A673 (cell line): ENCODE results near the gene ASTN2. TPM values are rescaled to one million over a fixed set of nuclear protein-coding genes. Genes with fewer than 3 reads are reported as not detected.

ENCODE experiments used
- BruUV-seq: library from RNA; stranded (reverse); fragments of 400-500 nt; replicated peaks from 2 replicates; lab custom pipeline; 2021; lab: Mats Ljungman, UMichigan
- CTCF ChIA-PET: fragments of 300-600 bp; sonication (Branson Sonifier 250); formaldehyde crosslinking; loops from one replicate; lab custom pipeline; 2022; ENCODE audit warnings: antibody characterized with exemption; lab: Charles Lee
- POLR2A ChIA-PET: fragments of 300-600 bp; sonication (Branson Sonifier 250); formaldehyde crosslinking; loops from one replicate; lab custom pipeline; 2022; ENCODE audit warnings: antibody characterized with exemption; ENCODE audit not compliant: low non-redundant PET; lab: Charles Lee
- DNase-seq: peaks from one replicate; pipeline ENCODE4 v3.0.0-alpha.2; 2015; ENCODE audit warnings: low spot score
- H3K27ac ChIP-seq: fragments of 200-600 bp; sonication (generic); 2 replicates; pipeline ENCODE4 v1.5.1; 2016; ENCODE audit warnings: mixed run types, low read depth, mild to moderate bottlenecking, mixed read lengths, antibody characterized with exemption, low read length; ENCODE audit not compliant: poor library complexity, severe bottlenecking
- H3K27me3 ChIP-seq: fragments of 200-600 bp; sonication (generic); replicated peaks from 2 replicates; pipeline ENCODE4 v1.6.1; 2017; ENCODE audit warnings: mixed run types, low read depth, mild to moderate bottlenecking, mixed read lengths, antibody characterized with exemption, low read length; ENCODE audit not compliant: insufficient read depth, poor library complexity
- H3K36me3 ChIP-seq: fragments of 200-600 bp; sonication (generic); 2 replicates; pipeline ENCODE4 v1.6.1; 2016; ENCODE audit warnings: mixed run types, mild to moderate bottlenecking, mixed read lengths, antibody characterized with exemption, low read length; ENCODE audit not compliant: insufficient read depth, poor library complexity, severe bottlenecking
- H3K4me1 ChIP-seq: fragments of 200-600 bp; sonication (generic); 2 replicates; pipeline ENCODE4 v1.6.1; 2017; ENCODE audit warnings: mixed run types, mild to moderate bottlenecking, mixed read lengths, antibody characterized with exemption, low read length; ENCODE audit not compliant: insufficient read depth, poor library complexity, severe bottlenecking
- H3K4me3 ChIP-seq: fragments of 200-600 bp; sonication (generic); 2 replicates; pipeline ENCODE4 v1.5.1; 2016; ENCODE audit warnings: low read depth, mixed run types, mild to moderate bottlenecking, mixed read lengths, low read length; ENCODE audit not compliant: poor library complexity, severe bottlenecking
- H3K9me3 ChIP-seq: fragments of 200-600 bp; sonication (generic); 2 replicates; pipeline ENCODE4 v1.6.1; 2016; ENCODE audit warnings: mixed run types, low read depth, mild to moderate bottlenecking, mixed read lengths, antibody characterized with exemption, low read length; ENCODE audit not compliant: poor library complexity, severe bottlenecking
- EZH2 ChIP-seq: fragments of 200-600 bp; sonication (generic); IDR thresholded peaks from 2 replicates; pipeline ENCODE4 v1.6.1; 2017; ENCODE audit warnings: borderline replicate concordance, low read depth, mild to moderate bottlenecking, mixed read lengths, antibody characterized with exemption, low read length; ENCODE audit not compliant: poor library complexity, severe bottlenecking
- intact Hi-C: fragments of 100-400 bp; cut with micrococcal nuclease; formaldehyde crosslinking; loops from one replicate; pipeline ENCODE4 v1.10.0; 2022; ENCODE audit not compliant: unreplicated experiment
- total RNA-seq: library from RNA; stranded (reverse); gene quantifications from 2 replicates; pipeline ENCODE4 v1.2.3, GENCODE V29; 2021
- TF ChIP-seq, protein P1 (sequence below): fragments of 300-800, 200-600 bp; sonication (generic); conservative IDR thresholded peaks from 2 replicates; pipeline ENCODE4 v1.5.1; 2017; ENCODE audit warnings: low read depth, mild to moderate bottlenecking, antibody characterized with exemption, low read length, moderate library complexity, mixed read lengths

ASTN2 gene
- total RNA-seq, 1 experiment from 2014 or later: 3.4 TPM

DNA sequence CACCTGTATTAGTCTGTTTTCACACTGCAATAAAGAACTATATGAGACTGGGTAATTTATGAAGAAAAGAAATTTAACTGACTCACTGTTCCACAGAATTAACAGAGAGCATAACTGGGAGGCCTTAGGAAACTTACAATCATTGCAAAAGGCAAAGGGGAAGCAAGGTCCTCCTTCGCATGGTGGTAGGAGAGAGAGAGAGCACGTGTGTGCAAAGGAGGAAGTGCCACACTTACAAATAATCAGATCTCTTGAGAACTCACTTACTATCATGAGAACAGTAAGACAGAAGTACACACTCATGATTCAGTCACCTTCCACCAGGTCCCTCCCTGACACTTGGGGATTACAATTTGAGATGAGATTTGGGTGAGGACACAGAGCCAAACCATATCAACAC is 469.0 kb downstream of the ASTN2 start:
- TF ChIP-seq, protein P1, sequence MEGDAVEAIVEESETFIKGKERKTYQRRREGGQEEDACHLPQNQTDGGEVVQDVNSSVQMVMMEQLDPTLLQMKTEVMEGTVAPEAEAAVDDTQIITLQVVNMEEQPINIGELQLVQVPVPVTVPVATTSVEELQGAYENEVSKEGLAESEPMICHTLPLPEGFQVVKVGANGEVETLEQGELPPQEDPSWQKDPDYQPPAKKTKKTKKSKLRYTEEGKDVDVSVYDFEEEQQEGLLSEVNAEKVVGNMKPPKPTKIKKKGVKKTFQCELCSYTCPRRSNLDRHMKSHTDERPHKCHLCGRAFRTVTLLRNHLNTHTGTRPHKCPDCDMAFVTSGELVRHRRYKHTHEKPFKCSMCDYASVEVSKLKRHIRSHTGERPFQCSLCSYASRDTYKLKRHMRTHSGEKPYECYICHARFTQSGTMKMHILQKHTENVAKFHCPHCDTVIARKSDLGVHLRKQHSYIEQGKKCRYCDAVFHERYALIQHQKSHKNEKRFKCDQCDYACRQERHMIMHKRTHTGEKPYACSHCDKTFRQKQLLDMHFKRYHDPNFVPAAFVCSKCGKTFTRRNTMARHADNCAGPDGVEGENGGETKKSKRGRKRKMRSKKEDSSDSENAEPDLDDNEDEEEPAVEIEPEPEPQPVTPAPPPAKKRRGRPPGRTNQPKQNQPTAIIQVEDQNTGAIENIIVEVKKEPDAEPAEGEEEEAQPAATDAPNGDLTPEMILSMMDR: no peak
- no peak for TF ChIP-seq EZH2

DNA sequence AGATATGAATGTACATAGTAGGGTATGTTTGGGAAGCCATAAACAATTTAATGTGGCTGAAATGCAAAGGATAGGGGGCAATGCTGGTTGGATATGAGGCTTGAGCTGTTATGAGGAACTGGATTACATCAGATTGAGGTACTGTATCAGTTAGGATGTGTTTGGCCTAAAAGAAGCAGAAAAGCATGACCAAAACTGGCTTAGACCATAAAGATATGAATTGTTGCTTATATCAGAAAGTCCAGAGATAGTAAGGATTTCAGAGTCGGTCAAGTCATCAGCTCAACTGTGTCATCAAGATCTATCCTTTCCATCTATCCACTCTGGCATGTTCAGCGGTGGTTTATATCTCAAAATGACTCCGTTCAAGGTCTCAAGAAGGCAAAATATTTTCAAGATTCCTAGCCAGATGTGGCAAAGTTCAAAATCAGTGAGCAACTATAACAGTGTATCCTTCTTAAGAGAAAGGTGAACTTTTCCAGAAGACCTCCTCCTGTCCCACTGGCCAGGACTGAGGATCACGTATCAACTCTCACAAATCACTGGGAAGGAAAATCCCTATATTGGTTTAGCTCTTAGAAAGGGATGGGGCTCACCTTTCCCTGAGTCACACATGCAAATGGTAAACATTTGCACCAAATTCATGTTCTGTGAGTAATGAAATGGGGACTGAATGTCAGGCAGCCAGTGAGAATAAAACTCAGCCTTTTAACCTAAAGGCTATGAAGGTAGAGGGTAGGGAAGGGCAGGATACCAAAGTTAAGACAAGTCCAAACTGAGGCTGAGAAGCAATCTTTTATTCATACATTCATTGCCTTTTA is 469.9 kb downstream of the ASTN2 start:
- POLR2A ChIA-PET: no interaction called here
- intact Hi-C loops: no loop called here
- CTCF ChIA-PET: no interaction called here
- Histone ChIP-seq H3K4me3 (no peak overlapping the region), H3K27ac (no peak overlapping the region), H3K36me3 (no peaks in the 10 kb centered on the region), H3K4me1 (no peaks in the 10 kb centered on the region), H3K9me3 (no peaks in the 10 kb centered on the region), H3K27me3 (peaks cover 16% of the 10 kb centered on the region)
- no peak for TF ChIP-seq EZH2
- TF ChIP-seq, protein P1: no peak
- no TSS peak for BruUV-seq
- no peak for DNase-seq

More for the DNA sequence above, 469.0 kb downstream of the ASTN2 start:
- no peaks in the 10 kb centered on the region for H3K9me3 ChIP-seq
- DNase-seq: no peak
- no TSS peak for BruUV-seq
- H3K27ac ChIP-seq: no peak overlapping the region
- POLR2A ChIA-PET: no interaction called here
- intact Hi-C loops: no loop called here
- CTCF ChIA-PET: no interaction called here
- no peaks in the 10 kb centered on the region for H3K36me3 ChIP-seq
- H3K27me3 ChIP-seq: peaks cover 16% of the 10 kb centered on the region
- H3K4me3 ChIP-seq: no peak overlapping the region
- no peaks in the 10 kb centered on the region for H3K4me1 ChIP-seq

DNA sequence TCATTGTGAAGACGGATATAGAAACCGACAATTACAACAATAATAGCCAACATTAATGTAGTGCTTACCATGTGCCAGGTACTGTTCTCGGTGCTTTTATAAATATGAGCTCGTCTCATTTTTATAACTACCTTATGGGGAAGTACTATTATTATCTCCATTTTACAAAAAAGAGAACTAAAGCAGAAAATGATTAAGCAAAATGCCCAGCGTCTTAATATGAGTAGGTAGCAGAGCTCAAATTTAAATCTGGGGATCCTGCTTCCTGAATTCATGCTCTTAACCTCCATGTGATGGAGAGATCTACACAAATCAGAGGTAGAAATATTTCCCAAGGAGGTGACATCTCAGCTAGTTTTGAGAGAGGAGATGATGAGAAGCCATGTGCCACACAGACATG is 470.9 kb downstream of the ASTN2 start:
- TF ChIP-seq EZH2: no peak
- TF ChIP-seq, protein P1: no peak
- Histone ChIP-seq H3K4me1 (no peaks in the 10 kb centered on the region), H3K27me3 (peaks cover 16% of the 10 kb centered on the region), H3K9me3 (no peaks in the 10 kb centered on the region), H3K27ac (no peak overlapping the region), H3K4me3 (no peak overlapping the region), H3K36me3 (no peaks in the 10 kb centered on the region)
- ChIA-PET POLR2A (no interaction called here), CTCF (no interaction called here)
- BruUV-seq: no TSS peak
- DNase-seq: no peak
- intact Hi-C loops: no loop called here
